HG02678 (cell line): ENCODE measurements around the gene ZRANB1.

ENCODE experiments used
- ATAC-seq: cut with Tn5 transposase; IDR thresholded peaks from one replicate; pipeline ENCODE4 v1.9.1; 2021; ENCODE audit warnings: mild to moderate bottlenecking, moderate library complexity; ENCODE audit not compliant: unreplicated experiment

The ZRANB1 gene

DNA sequence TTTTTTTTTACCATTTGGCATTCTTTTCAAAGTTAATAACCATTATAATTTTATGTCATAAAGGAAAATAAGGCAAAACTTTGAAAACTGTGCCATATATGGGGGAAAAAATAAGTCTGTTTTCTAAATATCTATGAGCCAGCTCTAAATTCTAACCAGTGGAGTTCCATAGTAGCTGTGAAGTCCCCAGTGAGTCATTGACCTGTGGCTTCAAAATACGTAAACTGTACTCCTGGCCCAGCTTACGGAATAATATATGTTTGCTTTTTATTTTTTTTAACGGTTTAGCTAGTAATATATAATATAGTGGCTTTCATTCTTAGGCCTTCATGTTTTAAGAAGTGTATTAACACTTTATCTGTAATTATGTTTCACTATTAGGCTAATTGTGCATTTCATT, 20.5 kb downstream of the ZRANB1 start:
- ATAC-seq: no peak

DNA sequence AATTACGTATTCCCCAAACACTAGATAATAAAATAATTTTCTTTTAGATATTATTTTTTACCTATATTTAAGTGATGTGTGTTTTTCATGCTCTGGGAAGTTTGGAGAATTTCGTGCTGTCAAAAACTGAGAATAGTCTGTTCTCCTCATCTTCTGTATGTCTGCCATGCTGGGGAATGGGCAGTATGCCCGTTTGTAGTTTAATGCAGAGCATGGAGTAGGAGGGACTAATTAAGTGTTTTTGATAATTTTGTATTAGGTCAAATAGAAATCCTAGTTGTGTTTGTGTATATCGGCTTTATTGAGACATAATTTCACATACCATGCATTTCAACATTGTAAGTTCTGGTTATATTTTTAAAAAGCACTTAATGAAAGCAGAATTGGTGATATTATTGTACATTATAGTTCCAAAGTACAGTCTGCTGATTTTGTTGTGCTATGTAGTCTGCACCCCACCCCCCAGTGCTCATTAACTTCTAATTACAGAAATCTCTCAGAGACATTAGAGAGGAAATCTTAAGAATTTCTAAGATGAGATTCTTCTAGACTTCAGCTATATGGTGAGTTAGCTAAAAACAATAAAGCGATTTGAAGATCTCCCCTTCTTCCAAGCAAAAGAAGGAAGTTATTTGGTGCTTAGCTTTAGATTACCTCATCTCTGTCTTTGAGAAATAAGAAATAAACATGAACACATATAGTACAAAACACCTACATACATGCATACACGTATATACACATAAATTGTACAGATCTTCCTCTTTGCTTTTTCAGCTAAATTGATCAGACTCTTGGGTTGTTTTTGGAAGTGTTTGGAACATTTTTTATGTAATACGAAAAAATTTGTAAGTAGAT, 22.2 kb downstream of the ZRANB1 start:
- no peak for ATAC-seq

DNA sequence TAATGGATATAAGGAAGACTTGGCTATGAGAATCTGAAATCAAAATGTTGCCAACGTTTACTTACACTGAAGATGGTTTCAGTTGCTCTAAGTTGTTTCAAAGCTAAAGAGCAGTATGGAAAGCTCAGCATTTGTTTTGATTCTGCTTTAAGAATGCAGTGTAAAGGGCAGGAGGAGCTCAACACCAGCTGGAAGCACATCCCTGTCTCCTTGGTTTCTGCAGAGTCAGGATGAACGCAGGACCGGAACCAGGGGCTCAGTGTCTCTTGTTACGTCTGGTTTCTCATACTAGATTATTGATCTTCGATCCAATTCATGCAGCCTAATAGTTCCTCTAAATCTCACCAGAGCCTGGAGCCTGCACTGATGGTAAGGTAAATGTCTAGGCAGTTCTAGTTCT, 24.1 kb downstream of the ZRANB1 start:
- no peak for ATAC-seq

DNA sequence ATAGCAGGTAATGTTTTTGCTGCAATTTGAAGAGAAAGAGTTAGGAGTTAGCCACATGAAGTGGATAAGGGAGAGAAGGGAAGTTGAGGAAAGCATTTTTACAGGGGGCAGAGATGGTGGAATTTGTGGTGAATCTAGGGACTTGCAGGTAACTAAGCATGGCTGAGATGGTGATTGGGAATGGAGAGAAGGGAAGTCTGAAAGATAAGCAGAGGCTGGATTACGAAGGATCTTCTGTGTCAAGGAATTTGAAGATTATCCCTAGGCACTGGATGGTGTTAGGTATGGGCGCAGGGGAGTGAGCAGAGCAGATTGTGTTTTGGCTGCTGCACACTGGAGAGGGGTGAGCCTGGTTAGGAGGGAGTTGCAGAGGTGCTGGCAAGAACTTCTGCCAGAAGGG, 25.3 kb downstream of the ZRANB1 start:
- ATAC-seq: no peak

DNA sequence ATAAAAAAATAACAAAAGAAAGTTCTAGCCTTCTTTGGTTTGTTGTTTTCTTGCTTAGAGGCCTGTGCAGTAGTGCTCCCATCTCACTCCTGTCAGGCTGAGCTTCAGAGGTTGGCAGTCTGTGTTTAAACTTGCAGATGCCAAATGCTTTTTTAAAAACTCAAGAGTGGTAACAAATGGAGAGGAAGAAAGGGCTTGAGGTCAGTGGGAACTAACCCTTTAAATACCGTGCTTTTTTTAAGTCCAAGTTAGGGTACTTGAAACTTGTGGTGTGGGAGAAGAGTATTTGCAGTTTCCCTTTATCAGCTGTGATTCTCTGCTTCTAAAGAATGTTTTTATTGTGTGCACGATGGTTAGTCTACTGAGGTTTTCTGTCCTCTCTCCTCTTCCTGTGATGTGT, 29.4 kb downstream of the ZRANB1 start:
- ATAC-seq: peak; percentile 64

DNA sequence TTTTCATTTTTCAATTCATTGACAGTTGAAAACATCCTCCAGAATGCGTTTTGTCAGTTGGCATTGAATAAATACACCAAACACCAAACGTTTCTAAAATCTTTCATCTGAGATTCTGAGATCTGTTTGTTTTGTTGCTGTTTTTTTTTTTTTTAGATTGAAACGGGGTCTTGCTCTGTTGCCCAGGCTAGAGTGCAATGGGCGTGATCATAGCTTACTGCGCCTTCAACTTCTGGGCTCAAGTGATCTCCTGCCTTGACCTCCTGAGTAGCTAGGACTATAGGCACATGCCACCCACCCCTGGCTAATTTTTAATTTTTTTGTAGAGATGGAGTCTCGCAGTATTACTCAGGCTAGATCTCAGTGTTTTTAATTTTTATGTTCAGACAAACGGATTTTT, 30.7 kb downstream of the ZRANB1 start:
- no peak for ATAC-seq

DNA sequence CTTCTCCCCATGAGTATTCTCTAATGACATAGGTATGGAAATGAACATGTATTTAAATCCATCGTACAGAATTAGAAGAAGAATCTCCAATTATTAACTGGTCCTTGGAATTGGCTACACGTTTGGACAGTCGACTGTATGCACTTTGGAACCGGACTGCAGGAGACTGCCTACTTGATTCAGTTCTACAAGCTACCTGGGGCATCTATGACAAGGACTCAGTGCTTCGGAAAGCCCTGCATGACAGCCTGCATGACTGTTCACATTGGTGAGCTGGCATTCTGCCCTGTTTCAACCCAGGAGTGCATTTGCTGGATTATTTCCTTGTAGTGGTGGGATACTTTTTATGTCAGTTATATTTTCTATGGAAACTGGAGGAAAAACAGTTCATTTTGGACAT, 32.2 kb downstream of the ZRANB1 start:
- no peak for ATAC-seq

DNA sequence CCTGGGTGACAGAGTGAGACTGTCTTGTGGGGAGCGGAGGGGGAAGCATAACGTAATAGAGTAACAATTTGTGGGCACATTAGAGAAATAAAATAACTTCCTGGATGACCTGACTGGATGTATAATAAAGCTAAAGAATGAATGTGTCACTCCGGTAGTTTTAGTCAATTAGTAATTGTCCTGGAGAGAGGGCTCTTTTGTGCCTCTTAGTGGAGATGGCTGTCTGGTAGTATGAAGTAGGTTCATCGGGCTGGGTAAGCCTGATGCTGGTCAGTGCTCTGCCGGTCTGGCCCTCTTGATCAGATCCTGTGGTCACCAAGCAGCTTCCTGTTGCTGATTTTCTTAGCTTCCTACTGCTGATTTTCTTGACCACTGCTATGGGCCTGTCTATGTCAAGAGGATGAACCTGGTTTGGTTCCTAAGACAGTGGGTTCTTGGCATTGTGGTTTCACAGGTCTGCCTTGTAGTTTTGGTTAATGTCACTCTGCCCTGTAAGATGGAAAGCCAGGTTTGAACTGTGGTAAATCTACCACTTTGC, 34.1 kb downstream of the ZRANB1 start:
- peak; percentile 60 for ATAC-seq

DNA sequence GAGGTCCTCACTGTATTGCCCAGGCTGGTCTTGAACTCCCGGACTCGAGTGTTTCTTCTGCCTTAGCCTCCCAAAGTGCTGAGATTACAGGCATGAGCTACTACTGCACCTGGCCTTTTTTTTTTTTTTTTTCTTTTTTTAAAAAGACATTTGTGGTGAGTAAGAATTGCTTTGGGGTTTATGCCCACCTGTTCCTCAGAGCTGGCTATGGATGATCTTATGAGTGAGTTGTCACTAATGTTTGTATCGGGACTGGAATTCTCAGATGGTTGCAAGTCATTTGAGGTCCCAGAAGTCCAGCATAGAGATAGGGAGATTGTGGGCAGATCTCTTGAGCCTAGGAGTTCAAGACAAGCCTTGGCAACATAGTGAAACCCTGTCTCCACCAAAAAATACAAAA, 35.2 kb downstream of the ZRANB1 start:
- ATAC-seq: no peak

DNA sequence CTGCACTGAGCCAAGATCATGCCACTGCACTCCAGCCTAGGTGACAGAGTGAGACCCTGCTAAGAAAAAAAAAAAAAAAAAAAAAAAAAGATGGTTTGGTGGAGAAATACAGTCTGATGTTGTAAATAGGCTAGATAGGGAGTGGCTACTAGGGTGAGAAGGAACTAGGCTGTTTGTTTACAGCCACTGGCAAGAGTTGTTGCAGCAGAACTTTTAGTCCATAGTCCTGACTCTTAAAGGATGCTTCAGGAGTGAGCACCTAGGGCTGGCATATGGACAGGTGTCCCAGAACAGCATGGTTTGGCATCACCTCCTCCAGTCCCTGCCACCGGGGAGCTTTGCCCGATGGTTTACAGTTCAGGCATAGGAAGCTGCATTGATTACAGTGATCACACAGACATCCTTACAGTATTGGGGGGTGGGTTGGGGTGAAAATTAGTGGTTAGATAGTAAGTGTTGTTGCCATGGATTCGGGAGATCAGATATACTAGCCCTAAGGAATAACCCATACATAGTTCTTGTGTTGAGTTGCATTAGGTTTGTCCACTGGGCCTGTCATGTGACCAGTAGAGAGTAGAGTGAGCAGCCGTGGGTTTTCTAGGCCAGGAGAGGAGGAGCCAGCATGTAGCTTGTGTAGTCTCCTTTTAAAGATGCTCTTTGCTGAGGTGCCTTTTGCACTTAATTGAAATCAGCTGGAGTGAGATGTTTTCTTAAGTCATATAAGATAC, 35.9 kb downstream of the ZRANB1 start:
- no peak for ATAC-seq

DNA sequence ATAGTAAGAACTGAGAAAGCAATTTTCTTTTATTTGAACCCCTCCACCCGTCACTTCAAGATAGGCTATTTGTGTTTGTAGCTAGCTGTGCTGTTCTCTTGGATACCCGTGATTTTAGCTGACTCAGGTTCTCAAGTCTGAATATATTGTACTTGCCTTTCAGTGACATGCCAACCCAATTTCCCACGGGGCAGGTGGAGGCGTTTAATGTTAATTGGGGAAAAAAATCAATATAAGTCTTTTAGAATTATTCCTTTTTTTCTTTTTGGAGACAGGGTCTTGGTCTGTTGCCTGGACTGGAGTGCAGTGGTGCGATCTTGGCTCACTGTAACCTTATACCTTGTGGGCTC, 36.4 kb downstream of the ZRANB1 start:
- ATAC-seq: no peak

DNA sequence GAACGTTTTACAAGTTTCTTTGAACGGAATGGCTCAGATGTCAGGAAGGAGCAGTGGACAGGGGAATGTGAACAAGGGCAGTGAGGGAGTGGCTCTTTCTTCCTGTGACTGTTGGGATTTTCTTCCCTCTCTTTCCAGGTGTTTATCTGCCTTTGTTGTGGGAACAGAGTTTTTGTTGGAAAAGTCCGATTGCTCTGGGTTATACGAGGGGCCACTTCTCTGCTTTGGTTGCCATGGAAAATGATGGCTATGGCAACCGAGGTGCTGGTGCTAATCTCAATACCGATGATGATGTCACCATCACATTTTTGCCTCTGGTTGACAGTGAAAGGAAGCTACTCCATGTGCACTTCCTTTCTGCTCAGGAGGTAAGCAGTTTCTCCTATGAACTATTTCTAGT, 41.4 kb downstream of the ZRANB1 start:
- ATAC-seq: no peak

DNA sequence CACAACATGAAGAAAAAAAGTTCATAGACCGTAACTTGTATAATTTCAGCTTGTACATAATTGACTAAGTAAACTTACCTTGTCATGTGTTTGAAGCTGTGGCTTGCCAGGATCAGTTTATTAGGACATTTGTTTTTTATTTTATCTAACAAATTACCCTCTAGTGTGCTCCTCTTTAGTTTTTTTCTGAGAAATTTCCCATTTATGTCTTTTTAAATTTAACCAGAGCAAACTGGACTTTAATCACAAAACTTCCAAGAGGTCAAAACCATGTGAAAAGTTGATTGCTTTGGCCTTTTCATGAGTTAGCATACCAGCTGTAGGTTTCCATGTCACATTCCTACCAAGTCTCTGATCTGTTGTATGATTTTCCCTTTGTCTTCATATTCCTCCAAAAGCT, 42.5 kb downstream of the ZRANB1 start:
- no peak for ATAC-seq

DNA sequence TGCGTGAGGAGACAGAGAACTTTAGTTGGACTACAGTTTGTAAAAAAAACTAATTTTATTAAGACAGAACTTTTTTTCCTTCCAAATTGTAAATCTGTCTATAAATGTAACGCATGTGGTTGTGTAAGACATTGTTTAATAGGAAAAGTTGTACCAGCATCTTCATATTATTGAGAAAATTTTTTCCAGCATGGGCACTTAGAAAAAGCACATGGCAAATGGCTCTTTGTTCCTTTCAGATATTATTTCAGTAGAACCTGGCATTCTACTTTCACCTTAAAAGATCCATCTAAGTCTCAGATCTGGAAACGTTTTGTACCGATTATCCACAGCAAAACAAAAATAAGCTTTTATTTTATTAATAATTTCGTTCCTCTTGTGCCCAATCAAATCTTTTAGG, 43.2 kb downstream of the ZRANB1 start:
- ATAC-seq: no peak

DNA sequence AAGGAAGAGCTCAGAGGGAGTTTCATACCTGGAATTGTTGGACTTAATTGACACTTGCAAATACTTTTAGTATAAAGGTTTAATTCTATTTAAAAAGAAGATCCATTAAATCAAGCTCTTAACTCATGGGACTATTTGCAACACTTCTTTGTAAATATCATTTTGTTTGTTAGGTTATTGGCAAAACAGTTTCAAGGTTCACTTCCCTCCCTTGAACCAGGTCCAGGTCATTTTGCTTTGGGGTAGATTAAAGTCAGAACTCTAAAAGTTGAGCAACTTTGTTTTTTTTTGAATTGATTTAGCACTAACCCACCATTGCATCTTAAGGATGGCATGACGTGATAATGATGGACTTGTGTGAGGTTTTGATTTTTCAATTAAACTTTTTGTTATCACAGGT, 45.9 kb downstream of the ZRANB1 start:
- no peak for ATAC-seq

DNA sequence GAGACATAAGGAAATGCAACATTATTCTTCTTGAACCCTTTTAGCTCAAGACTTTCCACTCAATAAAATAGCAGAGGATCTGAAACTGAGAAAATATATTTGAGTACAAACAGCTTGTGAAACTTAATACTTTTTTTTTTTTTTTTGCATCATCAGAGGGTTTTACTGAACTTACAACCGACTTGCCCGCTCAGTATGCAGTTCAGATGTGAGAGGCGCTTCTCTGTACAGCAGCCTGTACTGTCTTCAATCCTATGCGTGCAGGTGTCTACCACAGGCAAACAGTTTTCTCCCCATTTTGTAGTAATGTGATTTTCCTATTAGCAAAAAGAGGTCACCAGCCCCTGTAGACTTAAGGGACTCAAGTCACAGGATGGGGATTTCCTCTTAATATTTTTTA, 46.8 kb downstream of the ZRANB1 start:
- peak; percentile 63 for ATAC-seq

DNA sequence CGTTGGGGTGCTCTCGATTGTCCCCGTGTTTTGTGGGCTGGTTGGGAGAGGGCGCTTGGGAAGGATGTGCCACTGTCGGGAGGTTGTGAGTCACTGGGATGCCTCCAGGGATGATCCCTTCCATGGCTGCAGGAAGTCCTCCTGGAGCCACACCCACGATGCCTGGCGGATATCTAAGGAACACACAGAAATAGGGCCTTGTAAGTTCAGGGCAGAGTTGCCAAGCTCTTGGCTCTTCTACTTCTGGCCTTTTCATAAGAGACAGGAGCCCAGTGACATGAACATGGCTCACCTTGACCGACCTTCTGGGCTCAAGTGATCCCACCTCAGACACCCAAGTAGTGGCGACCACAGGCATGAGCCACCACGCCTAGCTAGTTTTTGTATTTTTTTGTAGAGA, 47.6 kb downstream of the ZRANB1 start:
- no peak for ATAC-seq

DNA sequence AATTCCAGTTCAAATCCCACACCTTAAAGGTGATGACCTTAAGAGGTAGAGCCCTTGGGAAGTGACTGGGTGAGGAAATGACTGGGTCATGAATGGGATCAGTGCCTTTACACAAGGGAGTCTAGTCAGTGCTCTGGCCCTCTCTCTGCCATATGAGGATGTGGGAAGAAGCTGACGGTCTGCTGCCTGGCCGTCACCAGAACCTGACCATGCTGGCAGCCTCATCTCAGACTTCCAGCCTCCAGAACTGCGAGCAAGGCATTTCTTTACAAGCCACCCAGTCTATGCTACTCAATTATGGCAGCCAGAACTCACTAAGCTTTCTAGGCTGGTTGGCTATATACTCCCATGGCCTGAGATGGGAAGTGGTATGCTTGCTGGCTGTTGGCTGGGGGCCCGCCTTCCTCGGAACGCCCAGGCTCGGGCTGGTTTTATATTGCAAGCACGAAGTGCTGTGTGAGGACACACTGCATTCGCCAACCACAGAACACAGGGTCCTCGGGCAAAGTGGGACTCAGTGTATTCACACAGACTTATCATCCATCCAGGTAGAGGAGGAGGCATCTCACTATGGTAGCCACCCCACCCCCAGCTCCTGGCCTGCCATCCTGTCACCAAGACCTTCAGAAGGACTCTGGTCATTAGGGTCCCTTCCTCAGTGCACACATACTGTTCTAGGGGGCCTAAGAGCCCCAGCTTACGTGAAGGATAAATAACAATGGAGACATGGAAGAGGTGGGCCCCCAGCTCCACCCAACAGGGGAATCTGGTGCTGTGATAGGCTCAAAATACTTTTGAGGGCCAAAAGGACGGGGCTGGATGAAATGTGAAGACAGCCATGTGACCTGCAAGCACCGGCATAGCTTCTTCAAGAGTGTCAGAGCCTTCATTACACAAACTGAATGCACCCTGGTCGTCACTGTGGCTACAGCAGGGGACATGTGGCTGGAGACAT, 49.0 kb downstream of the ZRANB1 start:
- ATAC-seq: no peak

DNA sequence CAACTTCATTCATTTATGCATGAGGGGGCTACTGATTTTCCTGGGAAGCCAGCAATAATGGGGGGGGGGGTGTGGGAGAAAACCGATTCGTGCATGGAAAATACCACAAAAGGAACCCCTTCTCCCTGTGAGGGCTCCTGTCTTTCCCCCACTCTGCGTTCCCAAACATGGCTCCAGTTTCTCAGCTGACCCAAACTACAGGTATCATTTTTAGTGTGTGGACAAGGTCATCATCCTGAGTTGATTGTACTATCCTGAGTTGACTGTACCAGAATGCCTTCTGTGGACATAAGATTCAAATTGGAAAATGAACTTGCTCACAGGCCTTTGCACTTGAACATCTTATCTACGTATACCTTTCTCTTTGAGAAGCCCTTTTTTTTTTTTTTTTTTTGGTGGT, 49.9 kb downstream of the ZRANB1 start:
- no peak for ATAC-seq

DNA sequence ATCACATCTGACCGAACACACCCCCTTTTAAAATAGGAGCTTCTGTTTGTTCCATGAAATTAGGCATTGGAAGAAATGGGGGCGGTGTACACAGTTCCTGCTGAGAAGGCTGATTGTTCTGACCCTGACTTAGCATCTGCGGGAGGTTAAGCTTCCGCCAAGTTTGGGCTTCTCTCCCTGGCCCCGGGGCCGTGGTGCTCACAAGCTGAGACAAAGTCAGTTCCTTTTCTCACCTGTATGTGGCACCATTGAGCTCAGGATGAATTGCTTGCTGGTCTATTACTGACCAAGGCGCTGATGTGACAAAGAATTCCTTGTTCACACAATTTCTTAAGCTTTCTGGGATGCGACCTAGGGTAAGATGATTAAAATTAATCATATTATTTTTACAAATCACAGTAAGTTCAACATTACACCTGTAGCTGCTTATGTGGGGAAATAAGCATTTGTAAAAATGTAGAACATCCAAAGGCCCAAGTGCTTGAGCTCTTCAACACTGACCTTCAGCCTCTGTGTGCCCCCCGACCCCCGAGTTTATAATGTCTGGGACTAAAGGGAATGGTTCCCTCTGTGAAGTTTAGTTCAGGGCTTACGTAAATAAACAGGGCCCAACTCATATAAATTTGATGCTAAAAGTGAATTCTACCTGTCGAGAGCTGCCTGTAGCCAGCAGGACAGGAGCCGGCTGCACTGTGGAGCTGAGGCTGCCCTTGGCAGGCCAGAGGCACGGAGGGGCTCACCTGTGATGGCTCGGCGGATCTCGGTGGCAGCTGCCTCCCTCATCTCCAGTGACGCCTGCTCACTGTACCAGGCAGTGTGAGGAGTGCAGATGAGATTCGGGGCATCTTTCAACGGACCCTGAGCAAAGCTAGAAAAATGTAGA, 50.8 kb downstream of the ZRANB1 start:
- peak; percentile 50 for ATAC-seq
